ENCODE results near the gene ASPDH.

DNA sequence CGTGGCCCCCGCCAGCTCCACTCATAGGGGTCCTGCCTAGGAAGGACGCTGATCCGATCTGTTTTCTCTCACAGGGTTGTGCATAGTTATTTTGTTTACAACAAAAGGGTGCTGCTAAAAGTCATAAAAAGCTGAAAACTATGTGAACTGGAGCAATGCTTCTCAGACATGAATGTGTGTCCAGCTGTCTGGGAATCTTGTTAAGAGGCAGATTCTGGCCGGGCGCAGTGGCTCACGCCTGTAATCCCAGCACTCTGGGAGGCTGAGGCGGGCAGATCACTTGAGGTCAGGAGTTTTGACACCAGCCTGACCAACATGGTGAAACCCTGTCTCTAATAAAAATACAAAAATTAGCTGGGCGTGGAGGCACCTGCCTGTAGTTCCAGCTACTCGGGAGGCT is 45.9 kb upstream of the ASPDH start:
- TF ChIP-seq EZH2 (IDR thresholded peaks at IDR 0.05; ENCODE audit: insufficient read depth, poor library complexity, severe bottlenecking), result no peak
- no peak for TF ChIP-seq EZH2phosphoT487 (IDR thresholded peaks at IDR 0.05; ENCODE audit: insufficient read depth, low read depth)

All from GM23248 (cell line).